ENCODE results near the gene KSR2. TPM values are rescaled to one million over a fixed set of nuclear protein-coding genes. Genes with fewer than 3 reads are reported as not detected.

The KSR2 gene
- total and polyA plus RNA-seq, 2 donors (not counting 3 experiments of a cell fraction or from before 2014, with no cell fraction given), result 2.1 to 5.2 TPM

DNA sequence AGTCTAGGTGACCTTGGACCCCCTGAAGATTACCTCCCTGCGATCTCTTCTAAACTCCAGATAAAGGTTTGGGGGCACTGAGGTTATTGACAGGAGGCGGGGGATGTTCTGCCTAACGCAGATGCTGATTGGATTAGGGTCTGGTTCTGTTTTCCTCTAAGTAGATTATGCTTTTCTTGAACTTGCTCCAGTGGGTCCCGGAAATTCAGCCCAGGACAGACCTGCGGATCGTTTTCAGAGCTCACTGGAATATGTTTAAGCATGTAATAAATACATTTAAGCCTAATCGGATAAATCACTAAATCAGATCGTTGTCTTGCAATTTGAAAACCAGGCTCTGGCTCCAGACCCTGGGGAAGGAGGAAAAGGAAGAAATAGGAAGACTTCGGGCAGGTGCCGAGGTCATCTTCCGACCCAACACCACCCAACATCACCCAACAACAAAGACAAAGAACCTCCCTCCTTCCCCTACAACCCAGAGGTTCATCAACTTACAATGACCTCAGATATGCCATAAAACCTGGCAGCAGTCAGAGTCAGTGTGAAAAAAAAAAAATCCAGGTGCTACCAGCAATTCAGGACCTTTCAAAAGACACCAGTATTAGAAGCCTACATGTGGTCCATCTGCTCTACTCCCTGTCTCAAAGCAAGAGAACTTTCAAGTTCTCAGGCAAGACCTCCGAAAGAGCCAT, 148.4 kb downstream of the KSR2 start:
- ChIA-PET CTCF (interaction anchor here (1.6 to 2.0 kb wide), 2 partner anchors 10 to 454 kb away, joined by 4 to 6 read pairs; no protein-coding TSS in a partner anchor), POLR2A (no interaction called here)
- no peak for DNase-seq (ENCODE audit: low read depth, low spot score)
- Histone ChIP-seq H3K36me3 (ENCODE audit: control insufficient read depth in 2 of 2, extremely low read depth in 1 of 2, insufficient read depth in 2 of 2, low read length in 2 of 2) (no peaks in the 10 kb centered on the region), H3K9ac (replicated peaks; ENCODE audit: extremely low read depth, insufficient read depth, low read length) (no peak overlapping the region), H2AFZ (ENCODE audit: low read depth, low read length) (no peak overlapping the region), H3K9me3 (replicated peaks; ENCODE audit: control insufficient read depth, insufficient read depth, low read length) (no peaks in the 10 kb centered on the region), H3K27me3 (ENCODE audit: control insufficient read depth in 2 of 2, insufficient read depth in 2 of 2, low read length in 2 of 2) (peaks cover 0 to 12% of the 10 kb centered on the region in 2 experiments), H3K79me2 (ENCODE audit: control insufficient read depth, insufficient read depth, low read length) (no peaks in the 10 kb centered on the region), H3K9me1 (replicated peaks; ENCODE audit: control insufficient read depth, extremely low read depth, insufficient read depth, low read length) (no peaks in the 10 kb centered on the region), H4K20me1 (replicated peaks; ENCODE audit: control insufficient read depth, extremely low read depth, insufficient read depth, low read length) (no peaks in the 10 kb centered on the region), H3K4me1 (ENCODE audit: control insufficient read depth, extremely low read depth, insufficient read depth, low read length) (no peaks in the 10 kb centered on the region), H3K4me3 (replicated peaks in 1 of 3; ENCODE audit: insufficient read depth in 1 of 3, low read depth in 1 of 3, low read length in 3 of 3) (no peak overlapping the region), H3K27ac (ENCODE audit: insufficient read depth, low read depth, low read length) (no peak overlapping the region), H3K4me2 (ENCODE audit: insufficient read depth, low read length) (no peak overlapping the region)
- dilution Hi-C loops (cut with MboI; ENCODE audit: extremely low pct_ligation_motif_present, low sequenced_read_pairs), result no loop called here
- BruUV-seq (replicated peaks), result no TSS peak
- TF ChIP-seq MYC (IDR thresholded peaks at IDR 0.05; ENCODE audit: low read depth, low read length), result no peak
- intact Hi-C loops (cut with micrococcal nuclease), result no loop called here
- FAIRE-seq, result no peak

DNA sequence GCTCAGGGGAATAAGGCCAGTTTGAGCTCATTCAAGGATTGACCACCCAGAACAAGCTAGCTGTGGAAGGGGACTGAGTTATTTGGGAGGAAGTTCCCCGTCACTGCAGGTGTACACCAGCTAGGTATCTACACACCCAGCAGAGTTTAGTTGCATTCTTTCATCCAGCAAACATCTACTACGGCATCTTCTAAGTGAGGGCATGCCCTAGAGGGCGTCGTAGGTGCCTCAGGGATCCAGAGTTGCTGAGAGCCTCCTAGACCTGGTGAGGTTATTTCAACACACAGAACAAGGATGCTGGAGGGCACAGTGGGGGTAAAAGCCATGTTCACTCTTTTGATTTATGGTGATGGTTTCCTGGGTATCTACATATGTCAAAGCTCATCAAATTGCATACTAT, 149.6 kb downstream of the KSR2 start:
- no peak for TF ChIP-seq EZH2 (IDR thresholded peaks at IDR 0.05; ENCODE audit: borderline replicate concordance, low read depth, low read length, severe bottlenecking)
- Histone ChIP-seq H3K4me2 (ENCODE audit: insufficient read depth, low read length) (no peak overlapping the region), H3K4me1 (ENCODE audit: control insufficient read depth, extremely low read depth, insufficient read depth, low read length) (no peaks in the 10 kb centered on the region), H3K27me3 (ENCODE audit: control insufficient read depth in 2 of 2, insufficient read depth in 2 of 2, low read length in 2 of 2) (peaks cover 0 to 12% of the 10 kb centered on the region in 2 experiments), H4K20me1 (replicated peaks; ENCODE audit: control insufficient read depth, extremely low read depth, insufficient read depth, low read length) (no peaks in the 10 kb centered on the region), H3K9me3 (replicated peaks; ENCODE audit: control insufficient read depth, insufficient read depth, low read length) (no peaks in the 10 kb centered on the region), H3K79me2 (ENCODE audit: control insufficient read depth, insufficient read depth, low read length) (no peaks in the 10 kb centered on the region), H2AFZ (ENCODE audit: low read depth, low read length) (no peak overlapping the region), H3K36me3 (ENCODE audit: control insufficient read depth in 2 of 2, extremely low read depth in 1 of 2, insufficient read depth in 2 of 2, low read length in 2 of 2) (no peaks in the 10 kb centered on the region), H3K9ac (replicated peaks; ENCODE audit: extremely low read depth, insufficient read depth, low read length) (no peak overlapping the region), H3K9me1 (replicated peaks; ENCODE audit: control insufficient read depth, extremely low read depth, insufficient read depth, low read length) (no peaks in the 10 kb centered on the region), H3K27ac (ENCODE audit: insufficient read depth, low read depth, low read length) (no peak overlapping the region), H3K4me3 (replicated peaks in 1 of 3; ENCODE audit: insufficient read depth in 1 of 3, low read depth in 1 of 3, low read length in 3 of 3) (no peak overlapping the region)
- no TSS peak for BruUV-seq (replicated peaks)
- intact Hi-C loops (cut with micrococcal nuclease), result no loop called here
- ChIA-PET POLR2A (no interaction called here), CTCF (interaction anchor here (1.0 to 2.0 kb wide), 4 partner anchors 9 to 452 kb away, joined by 3 to 6 read pairs (median 4); no protein-coding TSS in a partner anchor)
- dilution Hi-C loops (cut with MboI; ENCODE audit: extremely low pct_ligation_motif_present, low sequenced_read_pairs), result no loop called here
- no peak for DNase-seq (ENCODE audit: low read depth, low spot score)
- no peak for FAIRE-seq

Data from endothelial cell of umbilical vein (primary cell).